GM21576 (cell line): Measurements from ENCODE around the gene SLCO3A1.

Experiments used
- ATAC-seq: cut with Tn5 transposase; IDR thresholded peaks from one replicate; pipeline ENCODE4 v1.9.1; 2021; ENCODE audit warnings: mild to moderate bottlenecking, moderate library complexity; ENCODE audit not compliant: unreplicated experiment

SLCO3A1 gene

DNA sequence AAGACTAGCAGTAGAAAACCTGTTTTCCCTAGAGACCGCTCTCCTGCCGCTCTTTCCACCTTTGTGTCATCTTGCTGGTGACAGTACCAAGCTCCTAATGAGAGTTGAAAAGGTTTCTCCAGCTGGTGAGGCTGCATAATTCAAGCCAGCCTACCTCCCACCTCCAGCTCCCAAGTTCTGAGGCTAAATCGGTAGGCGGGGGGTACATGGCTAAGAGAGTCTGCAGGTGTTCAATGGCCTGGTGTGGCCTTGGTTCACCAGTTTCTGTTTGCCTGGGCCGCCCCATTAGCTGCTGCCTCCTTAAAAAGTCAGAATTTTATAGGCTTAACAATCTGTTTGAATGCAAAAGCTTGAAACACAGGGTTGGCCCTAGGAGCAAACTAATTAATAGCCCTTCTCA lies 262.8 kb downstream of the SLCO3A1 start:
- ATAC-seq = no peak

DNA sequence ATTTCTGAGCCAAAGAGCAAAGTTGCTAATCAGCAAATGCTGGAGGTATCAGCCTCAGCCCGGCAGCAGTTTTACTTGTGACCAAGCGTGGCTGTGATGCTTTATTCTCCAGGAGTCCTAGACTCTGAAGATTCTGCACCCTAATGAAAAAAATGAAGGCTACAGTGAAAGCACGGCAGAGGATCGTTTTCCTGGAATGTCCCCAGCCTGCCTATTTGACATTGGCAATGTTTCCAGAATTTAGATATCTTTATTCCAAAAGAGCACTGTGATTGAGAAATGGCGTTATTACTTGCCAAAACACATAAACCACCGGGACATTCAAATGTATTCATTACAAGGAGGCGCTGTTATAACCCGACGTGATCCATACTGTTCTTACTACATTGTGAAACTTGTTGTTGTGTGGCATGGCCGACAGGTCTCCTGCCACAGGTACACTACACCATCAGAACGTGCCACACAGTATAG lies 263.8 kb downstream of the SLCO3A1 start:
- no peak for ATAC-seq

DNA sequence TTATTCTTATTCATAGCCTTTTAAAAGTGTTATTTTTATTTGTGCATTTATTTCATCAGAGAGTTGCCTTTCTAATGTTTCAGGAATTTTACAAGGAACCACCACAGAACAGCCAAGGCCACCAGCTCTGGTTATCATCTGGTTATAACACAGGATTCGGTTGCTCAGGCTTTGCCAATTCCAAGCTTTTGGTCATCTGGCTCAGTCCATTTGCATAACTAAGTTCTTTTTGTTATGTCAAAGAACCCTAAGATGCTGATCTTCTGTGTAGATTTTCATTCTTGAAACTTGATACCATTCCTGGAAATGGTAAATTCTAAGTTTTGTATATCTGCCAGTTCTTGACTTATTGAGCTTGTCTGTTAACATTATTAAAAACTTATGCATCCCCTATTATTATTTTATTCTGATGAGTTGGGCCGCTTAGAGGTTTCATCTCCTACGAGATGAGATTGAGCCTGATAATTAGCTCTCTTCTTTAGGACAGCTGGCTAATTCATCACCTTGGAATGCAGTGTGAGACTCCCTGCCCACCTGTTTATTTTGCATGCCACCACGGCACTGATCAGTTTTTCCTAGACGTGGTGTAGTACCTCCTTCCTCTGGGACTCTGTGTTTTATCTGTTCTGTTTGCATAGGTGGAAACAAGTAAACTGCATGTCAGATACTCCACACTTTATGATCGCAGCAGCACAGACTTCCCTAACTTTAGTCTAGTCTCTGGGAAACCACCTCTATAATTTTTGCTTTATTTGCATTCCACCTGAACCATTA lies 264.8 kb downstream of the SLCO3A1 start:
- ATAC-seq = no peak

DNA sequence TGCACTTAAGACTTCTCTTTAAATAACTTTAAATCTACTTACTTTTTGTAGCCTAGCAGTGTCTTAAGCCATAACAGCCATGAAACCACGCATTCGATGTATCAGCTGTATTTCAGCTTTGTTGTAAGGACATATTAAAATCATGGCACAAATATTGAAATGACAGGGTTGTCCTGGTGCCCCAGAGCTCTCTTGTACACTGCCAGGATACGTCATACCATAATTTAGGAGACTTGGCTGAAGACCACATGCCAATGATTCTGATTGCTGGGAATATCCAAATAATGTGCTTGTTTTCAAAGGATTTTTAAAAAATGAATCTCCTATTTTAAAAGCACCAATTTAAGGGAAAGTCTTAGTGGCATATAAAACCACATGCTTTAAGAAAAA lies 265.4 kb downstream of the SLCO3A1 start:
- no peak for ATAC-seq

DNA sequence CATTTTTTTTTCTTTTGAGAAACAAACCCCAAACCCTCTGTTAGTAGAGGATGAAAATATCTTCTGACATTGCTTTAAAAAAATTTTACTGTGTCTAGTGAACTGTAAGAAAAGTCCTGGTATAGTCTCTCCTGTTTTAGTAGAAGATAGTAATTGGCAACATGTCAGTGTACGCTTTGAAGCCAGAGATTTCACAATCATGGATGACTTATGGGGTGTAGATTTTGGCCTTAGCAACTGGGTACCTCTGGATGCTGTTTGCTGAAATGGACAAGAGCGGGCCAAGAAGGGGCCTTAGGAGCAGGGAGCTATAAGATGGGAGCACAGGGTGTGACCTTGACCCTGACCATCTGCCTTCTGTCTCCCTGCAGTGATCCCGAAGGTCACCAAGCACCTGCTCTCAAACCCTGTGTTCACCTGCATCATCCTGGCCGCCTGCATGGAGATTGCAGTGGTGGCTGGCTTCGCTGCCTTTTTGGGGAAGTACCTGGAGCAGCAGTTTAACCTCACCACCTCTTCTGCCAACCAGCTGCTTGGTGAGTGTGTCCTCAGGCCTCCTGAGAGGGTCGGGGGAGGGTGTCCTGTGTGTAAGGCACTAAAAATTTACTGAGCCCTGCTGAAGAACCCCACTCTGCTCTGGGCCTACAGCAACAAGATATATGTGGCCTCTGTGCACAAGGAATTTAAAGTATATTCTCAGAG lies 266.7 kb downstream of the SLCO3A1 start:
- no peak for ATAC-seq

DNA sequence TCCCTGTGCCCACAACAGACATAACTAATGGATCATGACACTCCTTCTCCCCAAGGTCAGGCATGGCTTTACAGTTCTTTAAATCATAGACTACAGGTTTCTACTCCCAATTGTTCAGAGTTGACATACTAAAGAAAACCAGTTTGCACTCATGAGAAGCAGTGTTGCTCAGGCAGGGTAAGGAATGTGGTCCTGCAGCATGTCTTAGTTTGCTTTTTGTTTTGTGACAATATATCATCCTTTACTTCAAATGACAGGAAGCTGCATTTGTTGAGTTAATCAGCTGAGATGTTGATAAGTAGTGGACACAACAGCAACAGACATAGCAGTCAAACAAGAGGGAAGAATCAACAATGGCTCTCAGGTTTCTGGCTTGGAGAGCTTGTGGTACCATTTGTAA lies 267.5 kb downstream of the SLCO3A1 start:
- no peak for ATAC-seq

DNA sequence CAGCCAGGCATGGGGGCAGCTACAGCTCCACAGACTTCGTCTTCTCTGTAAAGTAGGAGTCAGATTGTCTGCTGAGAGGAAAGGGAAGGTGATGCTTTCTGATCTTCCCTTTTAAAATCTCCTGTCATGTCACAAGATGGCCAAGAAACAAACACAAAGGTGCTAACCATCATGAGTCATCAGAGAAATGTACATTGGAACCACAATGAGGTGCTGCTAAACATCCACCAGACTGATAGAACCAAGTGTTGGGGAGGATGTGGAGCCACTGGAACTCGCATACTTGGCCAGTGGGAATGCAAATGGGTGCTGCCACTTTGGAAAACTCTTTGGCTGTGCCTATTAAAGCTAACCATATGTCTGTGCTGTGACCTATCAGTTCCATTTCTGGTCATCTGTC lies 268.8 kb downstream of the SLCO3A1 start:
- ATAC-seq = no peak

DNA sequence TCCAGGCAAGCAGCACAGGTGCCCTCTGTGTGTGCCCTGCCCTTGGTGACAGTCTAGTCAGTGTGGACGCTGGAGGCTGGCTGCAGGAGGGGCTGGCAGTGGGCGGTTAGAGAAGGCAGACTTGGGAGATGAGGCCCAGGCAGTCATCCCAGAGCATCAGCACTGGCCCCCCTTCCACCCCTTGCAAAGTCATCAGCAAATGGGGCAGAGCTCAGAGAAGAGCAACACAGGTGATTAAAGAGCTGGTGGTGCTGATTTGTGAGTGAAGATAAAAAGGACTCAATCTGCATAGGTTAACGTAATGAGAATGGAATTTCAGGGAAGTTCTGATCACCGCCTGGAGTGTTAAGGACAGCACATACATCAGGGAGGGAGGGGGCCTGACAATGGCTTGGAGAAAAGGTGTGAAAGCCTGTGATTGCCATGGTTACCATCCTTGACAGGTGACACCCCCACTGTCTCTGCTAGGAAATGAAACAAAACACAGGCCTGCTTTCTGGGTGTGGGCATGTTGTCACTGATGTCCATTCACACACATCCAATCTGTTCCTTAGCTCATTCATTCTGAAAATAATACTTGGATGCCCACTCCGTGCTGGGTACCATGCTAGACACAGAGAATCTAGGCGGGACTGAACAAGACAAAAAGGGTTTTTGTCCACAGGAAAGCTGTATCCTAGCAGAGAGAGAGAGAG lies 270.6 kb downstream of the SLCO3A1 start:
- no peak for ATAC-seq

DNA sequence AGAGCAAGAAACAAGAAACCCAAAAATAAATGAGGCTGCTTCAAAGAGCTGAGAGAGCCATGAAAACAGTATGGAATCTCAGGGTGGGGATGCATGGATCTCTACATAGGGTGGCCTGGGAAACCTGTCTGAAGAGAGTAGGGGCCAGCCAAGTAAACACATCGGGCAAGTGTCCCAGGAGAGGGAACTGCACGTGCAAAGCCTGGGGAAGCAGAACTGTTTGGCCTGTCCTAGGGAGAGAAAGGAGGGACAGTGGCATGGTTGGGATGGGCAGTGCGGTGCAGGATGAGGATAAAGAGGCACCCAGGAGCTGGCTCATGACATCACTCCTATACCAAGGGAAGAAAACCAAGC lies 271.1 kb downstream of the SLCO3A1 start:
- ATAC-seq = no peak

DNA sequence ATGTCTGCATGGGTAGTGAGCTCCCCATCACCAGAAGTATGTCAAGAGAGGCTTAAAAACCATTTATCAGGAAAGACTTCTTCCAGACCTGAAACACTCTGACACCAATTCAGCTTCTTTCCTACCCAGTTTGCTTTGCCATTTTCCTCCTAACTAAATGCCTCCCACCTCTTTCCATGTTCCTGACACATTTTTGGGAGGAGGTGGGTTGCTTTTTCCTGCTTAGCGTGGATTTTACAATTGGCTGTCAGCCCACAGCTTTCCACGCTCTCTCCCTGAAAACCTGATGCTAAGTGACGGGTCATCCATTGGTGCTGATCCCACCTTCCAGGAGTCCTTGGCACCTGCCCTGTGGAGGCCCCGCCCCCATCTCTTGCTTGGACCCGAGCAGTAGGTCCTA lies 275.3 kb downstream of the SLCO3A1 start:
- no peak for ATAC-seq

DNA sequence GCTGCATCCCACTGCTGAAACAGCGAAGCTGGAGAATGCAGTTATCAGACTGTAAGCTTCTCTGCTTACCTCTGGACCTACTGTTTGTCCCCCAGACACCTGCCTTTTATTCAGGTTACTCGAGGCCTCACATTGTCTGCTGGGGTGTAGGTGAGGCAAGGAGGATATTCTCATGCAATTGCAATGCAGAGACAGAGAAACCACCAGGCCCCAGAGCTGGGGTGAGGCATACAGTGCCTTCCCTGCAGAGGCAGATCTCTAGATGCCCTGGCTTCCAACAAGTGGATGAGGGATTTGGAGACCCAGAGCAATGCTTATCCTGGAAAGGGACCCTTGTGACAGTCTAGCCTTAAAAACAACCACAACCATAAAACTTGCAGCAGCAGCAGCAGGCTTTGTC lies 276.7 kb downstream of the SLCO3A1 start:
- no peak for ATAC-seq

DNA sequence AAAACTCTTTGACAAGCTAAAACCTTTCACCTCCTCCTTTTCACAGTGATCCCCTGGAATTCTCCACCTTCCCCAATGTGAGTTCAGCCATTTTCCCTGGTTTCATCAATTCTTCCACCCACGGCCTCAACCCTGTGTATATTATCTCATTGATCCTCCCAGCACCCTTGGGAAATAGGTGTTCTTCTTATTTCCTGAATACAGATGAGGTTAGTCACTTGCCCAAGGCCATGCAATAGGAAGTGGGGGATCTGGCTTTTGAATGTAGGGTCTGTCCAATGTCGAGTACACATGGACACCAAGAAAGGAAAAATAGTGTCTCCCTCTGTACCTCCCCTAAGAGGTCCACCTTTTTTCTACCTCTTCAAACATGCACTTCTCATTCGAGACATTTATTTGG lies 277.4 kb downstream of the SLCO3A1 start:
- ATAC-seq = no peak

DNA sequence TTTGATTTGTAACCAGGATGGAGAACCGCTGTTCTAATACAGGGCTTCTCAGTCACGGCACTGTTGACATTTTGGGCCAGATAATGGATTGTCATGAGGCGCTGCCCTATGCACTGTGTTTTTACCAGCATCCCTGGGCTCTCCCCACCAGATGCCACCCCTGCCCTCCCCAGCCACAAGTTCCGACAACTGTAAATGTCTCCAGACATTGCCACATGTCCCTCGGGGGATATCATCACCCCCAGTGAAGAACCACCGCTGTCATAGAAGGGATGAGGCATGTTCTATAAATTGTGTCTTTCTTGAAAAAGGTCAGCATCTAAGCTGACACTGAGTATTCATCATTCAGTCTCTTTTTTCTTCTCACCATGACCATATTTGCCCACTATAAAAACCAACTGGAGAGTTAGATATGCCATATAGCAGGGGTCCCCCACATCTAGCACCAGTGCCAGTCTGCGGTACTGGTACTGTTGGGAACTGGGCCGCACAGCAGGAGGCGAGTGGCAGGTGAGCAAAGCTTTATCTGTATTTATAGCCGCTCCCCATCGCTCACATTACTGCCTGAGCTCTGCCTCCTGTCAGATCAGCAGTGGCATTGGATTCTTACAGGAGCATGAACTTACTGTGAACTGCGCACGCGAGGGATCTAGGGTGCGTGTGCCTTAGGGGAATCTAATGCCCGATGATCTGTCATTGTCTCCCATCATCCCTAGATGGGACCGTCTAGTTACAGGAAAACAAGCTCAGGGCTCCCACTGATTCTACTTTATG lies 279.7 kb downstream of the SLCO3A1 start:
- no peak for ATAC-seq

DNA sequence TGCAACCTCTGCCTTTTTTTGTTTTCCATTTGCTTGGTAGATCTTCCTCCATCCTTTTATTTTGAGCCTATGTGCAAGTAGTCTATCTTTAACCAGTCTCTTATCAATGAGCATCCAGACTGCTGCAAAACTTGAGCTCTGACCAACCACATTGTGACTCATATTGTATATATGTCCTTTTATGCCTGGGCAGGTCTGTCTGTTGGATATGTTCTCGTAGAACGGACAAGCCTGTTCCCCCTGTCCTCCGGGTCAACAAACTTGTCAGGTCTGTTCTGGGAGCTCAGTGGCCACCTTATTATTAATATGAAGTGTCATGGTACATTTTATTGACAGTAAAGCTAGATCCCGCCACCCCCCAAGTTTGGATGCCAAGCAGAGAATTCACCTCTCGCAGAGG lies 287.3 kb downstream of the SLCO3A1 start:
- no peak for ATAC-seq

DNA sequence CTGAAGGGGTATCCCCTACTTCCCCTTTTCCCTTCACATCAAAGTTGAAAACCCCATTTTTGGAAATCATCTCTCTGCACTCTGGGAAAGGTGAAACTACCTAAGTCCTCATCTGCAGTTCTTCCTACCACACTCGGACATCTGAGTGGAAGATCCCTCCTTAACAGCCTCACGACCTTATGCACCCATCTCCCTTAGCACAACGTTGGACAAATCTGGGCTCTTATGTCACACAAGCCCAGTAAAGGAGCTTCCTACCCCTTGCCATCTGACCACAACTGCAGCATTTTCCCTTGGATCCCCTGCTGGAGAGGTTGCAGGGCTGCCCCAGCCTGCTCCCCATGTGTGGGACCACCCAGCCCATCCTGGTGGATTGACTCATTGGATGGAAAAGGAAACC lies 288.1 kb downstream of the SLCO3A1 start:
- no peak for ATAC-seq

DNA sequence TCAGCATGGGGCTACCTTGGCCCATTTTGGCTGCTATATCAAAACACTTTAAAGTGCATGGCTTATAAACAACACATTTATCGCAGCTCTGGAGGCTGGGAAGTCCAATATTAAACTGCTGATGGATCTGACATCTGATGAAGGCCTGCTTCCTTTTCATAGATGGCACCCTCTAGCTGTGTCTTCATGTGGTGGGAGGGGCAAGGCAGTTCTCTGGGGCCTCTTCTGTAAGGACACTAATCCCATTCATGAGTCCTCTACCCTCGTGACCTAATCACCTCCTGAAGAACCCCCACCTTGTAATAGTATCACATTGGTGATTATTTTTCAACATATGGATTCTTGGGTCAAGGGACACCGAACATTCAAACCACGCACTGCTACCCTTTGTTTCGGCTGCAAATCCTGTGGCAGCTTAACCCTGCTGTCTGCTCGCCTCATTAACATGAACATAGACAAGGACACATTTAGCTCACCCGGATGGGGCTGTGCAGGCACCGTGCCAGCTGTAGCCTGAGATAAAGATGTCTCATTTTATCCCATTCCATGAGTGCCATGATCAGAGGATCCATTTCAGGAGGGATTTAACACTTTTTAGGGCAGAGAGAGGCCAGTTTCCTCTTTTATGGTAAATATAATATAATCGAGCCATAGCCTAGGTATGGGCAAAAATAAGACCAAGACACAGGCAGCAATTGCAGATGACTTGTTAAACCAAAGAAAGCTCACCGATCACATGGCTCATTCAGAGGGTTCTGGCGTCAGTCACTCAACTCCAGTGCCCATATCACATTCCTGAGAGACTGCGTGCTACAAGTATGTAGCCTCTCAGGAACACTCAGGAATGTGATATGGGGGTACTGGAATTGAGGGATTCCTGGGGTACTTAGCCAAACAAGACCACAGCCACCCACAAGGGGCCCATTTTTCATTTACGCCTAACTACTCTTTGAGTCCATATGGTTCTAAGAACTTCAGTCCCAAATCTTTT lies 289.0 kb downstream of the SLCO3A1 start:
- no peak for ATAC-seq

DNA sequence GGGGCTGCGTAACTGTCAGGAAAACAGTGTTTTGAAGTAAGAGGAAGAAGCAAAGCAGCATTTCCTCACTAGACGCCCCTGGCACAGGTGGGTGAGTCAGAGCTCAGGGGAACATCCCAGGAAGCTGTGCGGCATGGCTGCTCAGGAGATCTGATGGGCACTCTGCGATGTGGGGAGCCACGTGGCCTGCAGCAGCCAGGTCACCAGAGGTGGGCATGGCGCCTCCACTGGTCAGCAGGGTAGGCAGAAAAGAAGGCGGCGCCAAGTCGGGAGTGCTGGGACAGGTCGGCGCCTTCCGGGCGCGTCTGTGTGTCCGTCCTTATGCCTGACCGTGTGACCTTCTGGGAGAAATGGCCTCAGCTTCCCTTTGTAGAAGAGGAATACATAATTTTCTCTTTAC lies 290.3 kb downstream of the SLCO3A1 start:
- ATAC-seq = no peak

DNA sequence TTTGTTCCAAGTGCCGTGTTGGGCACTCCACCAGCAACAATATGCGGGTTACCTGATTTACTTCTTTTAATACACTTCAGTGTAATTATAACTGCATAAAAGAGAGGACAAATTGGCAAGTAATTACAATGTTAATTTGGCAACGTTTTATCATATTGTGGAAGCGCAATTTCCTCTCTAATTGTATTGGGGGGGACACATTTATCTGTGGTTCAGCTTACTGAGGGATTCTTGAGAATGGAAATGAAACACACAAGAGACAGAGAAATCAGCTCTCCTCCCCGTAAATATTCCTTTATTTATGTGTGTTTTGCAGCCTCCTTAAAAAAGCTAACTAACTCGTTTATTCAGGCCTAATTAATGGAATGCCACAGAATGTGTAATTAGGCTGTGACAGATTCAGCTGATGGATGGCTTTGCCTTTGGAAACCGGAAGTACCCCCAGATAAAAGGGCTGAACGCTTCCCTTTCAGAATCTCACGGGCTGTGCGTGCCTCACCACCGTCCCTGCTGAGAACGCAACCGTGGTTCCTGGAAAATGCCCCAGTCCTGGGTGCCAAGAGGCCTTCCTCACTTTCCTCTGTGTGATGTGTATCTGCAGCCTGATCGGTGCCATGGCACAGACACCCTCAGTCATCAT lies 293.1 kb downstream of the SLCO3A1 start:
- no peak for ATAC-seq

DNA sequence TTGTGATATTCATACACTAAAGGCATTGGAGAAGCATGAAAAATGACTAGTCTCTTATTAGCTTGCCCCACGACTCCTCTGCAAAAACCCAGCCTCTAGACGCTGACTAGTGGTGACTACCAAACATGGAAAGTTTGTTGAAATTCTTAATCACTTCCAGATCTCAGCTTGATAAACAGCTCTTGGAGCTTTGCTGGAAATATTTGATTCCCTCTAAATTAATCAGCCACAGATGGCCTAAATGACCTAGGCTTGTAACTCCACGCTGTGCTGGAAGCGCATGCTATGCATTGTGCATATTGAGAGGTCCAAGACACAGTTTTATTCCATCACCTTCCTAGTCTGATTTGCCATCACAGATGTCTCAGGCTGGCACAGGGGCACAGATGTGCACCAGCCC lies 295.5 kb downstream of the SLCO3A1 start:
- no peak for ATAC-seq

DNA sequence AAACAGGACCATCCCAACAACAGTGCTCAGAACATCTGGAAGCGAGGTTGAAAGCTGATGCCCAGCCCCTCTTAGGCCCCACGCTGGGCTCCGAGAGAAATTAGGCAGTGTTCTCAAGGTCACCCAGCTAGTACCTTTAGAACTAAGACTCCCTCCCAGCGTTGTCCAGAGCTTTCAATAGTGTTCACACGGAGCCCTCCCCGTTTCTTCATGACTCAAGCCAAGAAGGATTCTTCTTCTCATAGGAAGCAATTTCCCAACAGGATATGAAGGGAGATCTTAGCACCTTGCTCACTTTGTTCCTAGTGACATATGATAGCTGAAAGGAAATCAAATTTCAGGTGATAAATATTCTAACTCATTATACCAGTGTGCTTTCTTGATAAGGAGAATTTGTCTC lies 296.0 kb downstream of the SLCO3A1 start:
- ATAC-seq = no peak
